ENCODE results near the gene TTC21A. TPM values are rescaled to one million over a fixed set of nuclear protein-coding genes. Genes with fewer than 3 reads are reported as not detected.

The TTC21A gene
- total and polyA plus RNA-seq, 2 experiments from 2014 or later = 1.8 to 2.0 TPM

DNA sequence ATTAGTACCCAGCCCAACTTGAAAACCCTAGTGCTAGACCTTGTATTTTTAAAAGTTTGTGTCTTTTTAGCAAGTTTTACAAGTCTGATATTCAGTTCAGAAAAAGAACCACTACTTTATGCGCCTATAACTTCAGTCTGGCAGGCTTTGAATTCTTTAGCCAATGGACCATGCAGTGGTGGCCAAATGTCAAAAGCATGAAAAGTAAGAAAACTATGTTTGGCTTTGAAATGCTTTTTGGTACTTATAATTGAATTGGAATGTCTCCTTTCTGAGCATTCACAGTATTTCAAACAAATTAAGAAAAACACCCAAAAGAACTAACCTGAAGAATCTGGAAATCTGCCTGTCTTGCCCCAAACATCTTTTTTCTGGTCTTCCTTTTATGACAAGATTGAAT, 42.8 kb upstream of the TTC21A start:
- no peaks in the 10 kb centered on the region for H3K4me1 ChIP-seq (ENCODE audit: insufficient read depth)
- H3K9me3 Mint-ChIP-seq = no peaks in the 10 kb centered on the region
- H3K4me2 ChIP-seq = no peak overlapping the region
- H3K79me2 ChIP-seq (replicated peaks; ENCODE audit: insufficient read depth) = peaks cover 57% of the 10 kb centered on the region
- no peaks in the 10 kb centered on the region for H3K9me2 ChIP-seq (ENCODE audit: insufficient read depth)
- peaks cover 14% of the 10 kb centered on the region for H3K36me3 Mint-ChIP-seq (ENCODE audit: low read depth)
- no peak overlapping the region for H3K4me3 ChIP-seq
- no peaks in the 10 kb centered on the region for H3K27me3 ChIP-seq (ENCODE audit: insufficient read depth)
- no peak overlapping the region for H3K27ac Mint-ChIP-seq
- H3K4me1 Mint-ChIP-seq = no peaks in the 10 kb centered on the region; the same call in 2 of the 3 replicates
- H2AFZ ChIP-seq = no peak overlapping the region
- no peak overlapping the region for H3K27ac ChIP-seq (ENCODE audit: low read depth)
- no peaks in the 10 kb centered on the region for H3F3A ChIP-seq (replicated peaks; ENCODE audit: low read depth)
- H3K27me3 Mint-ChIP-seq (ENCODE audit: insufficient read depth, low read depth, poor library complexity) = peaks cover 3% of the 10 kb centered on the region
- no peak overlapping the region for H3K4me3 Mint-ChIP-seq
- peaks cover 5% of the 10 kb centered on the region; the same call in 1 of the 2 replicates for H3K36me3 ChIP-seq (ENCODE audit: insufficient read depth)
- no peak for DNase-seq (ENCODE audit: low spot score)
- no peak for ATAC-seq
- H4K20me1 ChIP-seq (replicated peaks; ENCODE audit: insufficient read depth) = peaks cover 16% of the 10 kb centered on the region; the same call in 1 of the 2 replicates
- TF ChIP-seq, protein P1, sequence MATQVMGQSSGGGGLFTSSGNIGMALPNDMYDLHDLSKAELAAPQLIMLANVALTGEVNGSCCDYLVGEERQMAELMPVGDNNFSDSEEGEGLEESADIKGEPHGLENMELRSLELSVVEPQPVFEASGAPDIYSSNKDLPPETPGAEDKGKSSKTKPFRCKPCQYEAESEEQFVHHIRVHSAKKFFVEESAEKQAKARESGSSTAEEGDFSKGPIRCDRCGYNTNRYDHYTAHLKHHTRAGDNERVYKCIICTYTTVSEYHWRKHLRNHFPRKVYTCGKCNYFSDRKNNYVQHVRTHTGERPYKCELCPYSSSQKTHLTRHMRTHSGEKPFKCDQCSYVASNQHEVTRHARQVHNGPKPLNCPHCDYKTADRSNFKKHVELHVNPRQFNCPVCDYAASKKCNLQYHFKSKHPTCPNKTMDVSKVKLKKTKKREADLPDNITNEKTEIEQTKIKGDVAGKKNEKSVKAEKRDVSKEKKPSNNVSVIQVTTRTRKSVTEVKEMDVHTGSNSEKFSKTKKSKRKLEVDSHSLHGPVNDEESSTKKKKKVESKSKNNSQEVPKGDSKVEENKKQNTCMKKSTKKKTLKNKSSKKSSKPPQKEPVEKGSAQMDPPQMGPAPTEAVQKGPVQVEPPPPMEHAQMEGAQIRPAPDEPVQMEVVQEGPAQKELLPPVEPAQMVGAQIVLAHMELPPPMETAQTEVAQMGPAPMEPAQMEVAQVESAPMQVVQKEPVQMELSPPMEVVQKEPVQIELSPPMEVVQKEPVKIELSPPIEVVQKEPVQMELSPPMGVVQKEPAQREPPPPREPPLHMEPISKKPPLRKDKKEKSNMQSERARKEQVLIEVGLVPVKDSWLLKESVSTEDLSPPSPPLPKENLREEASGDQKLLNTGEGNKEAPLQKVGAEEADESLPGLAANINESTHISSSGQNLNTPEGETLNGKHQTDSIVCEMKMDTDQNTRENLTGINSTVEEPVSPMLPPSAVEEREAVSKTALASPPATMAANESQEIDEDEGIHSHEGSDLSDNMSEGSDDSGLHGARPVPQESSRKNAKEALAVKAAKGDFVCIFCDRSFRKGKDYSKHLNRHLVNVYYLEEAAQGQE (IDR thresholded peaks at IDR 0.05; ENCODE audit: unreplicated experiment) = no peak
- TF ChIP-seq ZNF331 (CRISPR knock-in tag; IDR thresholded peaks at IDR 0.05; ENCODE audit: low read depth) = no peak
- TF ChIP-seq CREB1 (CRISPR knock-in tag; IDR thresholded peaks at IDR 0.05; ENCODE audit: low read depth) = no peak
- no peak for TF ChIP-seq STAT1 (IDR thresholded peaks at IDR 0.05; ENCODE audit: unreplicated experiment)
- TF ChIP-seq JUNB (IDR thresholded peaks at IDR 0.05; ENCODE audit: unreplicated experiment) = no peak
- TF ChIP-seq ZNF114 (CRISPR knock-in tag; IDR thresholded peaks at IDR 0.05) = no peak
- no peak for TF ChIP-seq POLR2AphosphoS5 (IDR thresholded peaks at IDR 0.05; ENCODE audit: low read depth)
- TF ChIP-seq, protein P2, sequence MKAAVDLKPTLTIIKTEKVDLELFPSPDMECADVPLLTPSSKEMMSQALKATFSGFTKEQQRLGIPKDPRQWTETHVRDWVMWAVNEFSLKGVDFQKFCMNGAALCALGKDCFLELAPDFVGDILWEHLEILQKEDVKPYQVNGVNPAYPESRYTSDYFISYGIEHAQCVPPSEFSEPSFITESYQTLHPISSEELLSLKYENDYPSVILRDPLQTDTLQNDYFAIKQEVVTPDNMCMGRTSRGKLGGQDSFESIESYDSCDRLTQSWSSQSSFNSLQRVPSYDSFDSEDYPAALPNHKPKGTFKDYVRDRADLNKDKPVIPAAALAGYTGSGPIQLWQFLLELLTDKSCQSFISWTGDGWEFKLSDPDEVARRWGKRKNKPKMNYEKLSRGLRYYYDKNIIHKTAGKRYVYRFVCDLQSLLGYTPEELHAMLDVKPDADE (IDR thresholded peaks at IDR 0.05) = no peak
- TF ChIP-seq, protein P3, sequence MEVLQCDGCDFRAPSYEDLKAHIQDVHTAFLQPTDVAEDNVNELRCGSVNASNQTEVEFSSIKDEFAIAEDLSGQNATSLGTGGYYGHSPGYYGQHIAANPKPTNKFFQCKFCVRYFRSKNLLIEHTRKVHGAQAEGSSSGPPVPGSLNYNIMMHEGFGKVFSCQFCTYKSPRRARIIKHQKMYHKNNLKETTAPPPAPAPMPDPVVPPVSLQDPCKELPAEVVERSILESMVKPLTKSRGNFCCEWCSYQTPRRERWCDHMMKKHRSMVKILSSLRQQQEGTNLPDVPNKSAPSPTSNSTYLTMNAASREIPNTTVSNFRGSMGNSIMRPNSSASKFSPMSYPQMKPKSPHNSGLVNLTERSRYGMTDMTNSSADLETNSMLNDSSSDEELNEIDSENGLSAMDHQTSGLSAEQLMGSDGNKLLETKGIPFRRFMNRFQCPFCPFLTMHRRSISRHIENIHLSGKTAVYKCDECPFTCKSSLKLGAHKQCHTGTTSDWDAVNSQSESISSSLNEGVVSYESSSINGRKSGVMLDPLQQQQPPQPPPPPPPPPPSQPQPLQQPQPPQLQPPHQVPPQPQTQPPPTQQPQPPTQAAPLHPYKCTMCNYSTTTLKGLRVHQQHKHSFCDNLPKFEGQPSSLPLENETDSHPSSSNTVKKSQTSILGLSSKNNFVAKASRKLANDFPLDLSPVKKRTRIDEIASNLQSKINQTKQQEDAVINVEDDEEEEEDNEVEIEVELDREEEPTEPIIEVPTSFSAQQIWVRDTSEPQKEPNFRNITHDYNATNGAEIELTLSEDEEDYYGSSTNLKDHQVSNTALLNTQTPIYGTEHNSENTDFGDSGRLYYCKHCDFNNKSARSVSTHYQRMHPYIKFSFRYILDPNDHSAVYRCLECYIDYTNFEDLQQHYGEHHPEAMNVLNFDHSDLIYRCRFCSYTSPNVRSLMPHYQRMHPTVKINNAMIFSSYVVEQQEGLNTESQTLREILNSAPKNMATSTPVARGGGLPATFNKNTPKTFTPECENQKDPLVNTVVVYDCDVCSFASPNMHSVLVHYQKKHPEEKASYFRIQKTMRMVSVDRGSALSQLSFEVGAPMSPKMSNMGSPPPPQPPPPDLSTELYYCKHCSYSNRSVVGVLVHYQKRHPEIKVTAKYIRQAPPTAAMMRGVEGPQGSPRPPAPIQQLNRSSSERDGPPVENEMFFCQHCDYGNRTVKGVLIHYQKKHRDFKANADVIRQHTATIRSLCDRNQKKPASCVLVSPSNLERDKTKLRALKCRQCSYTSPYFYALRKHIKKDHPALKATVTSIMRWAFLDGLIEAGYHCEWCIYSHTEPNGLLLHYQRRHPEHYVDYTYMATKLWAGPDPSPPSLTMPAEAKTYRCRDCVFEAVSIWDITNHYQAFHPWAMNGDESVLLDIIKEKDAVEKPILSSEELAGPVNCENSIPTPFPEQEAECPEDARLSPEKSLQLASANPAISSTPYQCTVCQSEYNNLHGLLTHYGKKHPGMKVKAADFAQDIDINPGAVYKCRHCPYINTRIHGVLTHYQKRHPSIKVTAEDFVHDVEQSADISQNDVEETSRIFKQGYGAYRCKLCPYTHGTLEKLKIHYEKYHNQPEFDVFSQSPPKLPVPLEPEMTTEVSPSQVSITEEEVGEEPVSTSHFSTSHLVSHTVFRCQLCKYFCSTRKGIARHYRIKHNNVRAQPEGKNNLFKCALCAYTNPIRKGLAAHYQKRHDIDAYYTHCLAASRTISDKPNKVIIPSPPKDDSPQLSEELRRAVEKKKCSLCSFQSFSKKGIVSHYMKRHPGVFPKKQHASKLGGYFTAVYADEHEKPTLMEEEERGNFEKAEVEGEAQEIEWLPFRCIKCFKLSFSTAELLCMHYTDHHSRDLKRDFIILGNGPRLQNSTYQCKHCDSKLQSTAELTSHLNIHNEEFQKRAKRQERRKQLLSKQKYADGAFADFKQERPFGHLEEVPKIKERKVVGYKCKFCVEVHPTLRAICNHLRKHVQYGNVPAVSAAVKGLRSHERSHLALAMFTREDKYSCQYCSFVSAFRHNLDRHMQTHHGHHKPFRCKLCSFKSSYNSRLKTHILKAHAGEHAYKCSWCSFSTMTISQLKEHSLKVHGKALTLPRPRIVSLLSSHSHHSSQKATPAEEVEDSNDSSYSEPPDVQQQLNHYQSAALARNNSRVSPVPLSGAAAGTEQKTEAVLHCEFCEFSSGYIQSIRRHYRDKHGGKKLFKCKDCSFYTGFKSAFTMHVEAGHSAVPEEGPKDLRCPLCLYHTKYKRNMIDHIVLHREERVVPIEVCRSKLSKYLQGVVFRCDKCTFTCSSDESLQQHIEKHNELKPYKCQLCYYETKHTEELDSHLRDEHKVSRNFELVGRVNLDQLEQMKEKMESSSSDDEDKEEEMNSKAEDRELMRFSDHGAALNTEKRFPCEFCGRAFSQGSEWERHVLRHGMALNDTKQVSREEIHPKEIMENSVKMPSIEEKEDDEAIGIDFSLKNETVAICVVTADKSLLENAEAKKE (CRISPR knock-in tag; IDR thresholded peaks at IDR 0.05) = no peak
- TF ChIP-seq EZH2 (IDR thresholded peaks at IDR 0.05; ENCODE audit: low read depth, unreplicated experiment) = no peak
- no peak for TF ChIP-seq EZH2phosphoT487 (IDR thresholded peaks at IDR 0.05; ENCODE audit: unreplicated experiment)
- TF ChIP-seq, protein P4, sequence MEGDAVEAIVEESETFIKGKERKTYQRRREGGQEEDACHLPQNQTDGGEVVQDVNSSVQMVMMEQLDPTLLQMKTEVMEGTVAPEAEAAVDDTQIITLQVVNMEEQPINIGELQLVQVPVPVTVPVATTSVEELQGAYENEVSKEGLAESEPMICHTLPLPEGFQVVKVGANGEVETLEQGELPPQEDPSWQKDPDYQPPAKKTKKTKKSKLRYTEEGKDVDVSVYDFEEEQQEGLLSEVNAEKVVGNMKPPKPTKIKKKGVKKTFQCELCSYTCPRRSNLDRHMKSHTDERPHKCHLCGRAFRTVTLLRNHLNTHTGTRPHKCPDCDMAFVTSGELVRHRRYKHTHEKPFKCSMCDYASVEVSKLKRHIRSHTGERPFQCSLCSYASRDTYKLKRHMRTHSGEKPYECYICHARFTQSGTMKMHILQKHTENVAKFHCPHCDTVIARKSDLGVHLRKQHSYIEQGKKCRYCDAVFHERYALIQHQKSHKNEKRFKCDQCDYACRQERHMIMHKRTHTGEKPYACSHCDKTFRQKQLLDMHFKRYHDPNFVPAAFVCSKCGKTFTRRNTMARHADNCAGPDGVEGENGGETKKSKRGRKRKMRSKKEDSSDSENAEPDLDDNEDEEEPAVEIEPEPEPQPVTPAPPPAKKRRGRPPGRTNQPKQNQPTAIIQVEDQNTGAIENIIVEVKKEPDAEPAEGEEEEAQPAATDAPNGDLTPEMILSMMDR (conservative IDR thresholded peaks at IDR 0.05; ENCODE audit: low read depth in 2 of 2) = no peak
- TF ChIP-seq NANOG (IDR thresholded peaks at IDR 0.05; ENCODE audit: borderline replicate concordance) = no peak

Data from GM23338 (cell line).